Nephron progenitor cell (in vitro differentiated cells): Measurements from ENCODE around the gene ARHGAP23.

Experiments
- DNase-seq: peaks from one replicate; pipeline ENCODE4 v3.0.0; 2021
- H3K27ac Mint-ChIP-seq: 2 replicates; pipeline ENCODE4 v1.8.0; 2021; ENCODE audit warnings: mild to moderate bottlenecking, moderate library complexity, mixed read lengths
- H3K27me3 Mint-ChIP-seq: 2 replicates; pipeline ENCODE4 v1.8.0; 2021; ENCODE audit warnings: mild to moderate bottlenecking, low read depth, mixed read lengths; ENCODE audit not compliant: poor library complexity
- H3K36me3 Mint-ChIP-seq: 2 replicates; pipeline ENCODE4 v1.8.0; 2021; ENCODE audit warnings: low read depth, mixed read lengths
- H3K4me1 Mint-ChIP-seq: 2 replicates; pipeline ENCODE4 v1.8.0; 2021; ENCODE audit warnings: mixed read lengths
- H3K4me3 Mint-ChIP-seq: 2 replicates; pipeline ENCODE4 v1.8.0; 2021; ENCODE audit warnings: mild to moderate bottlenecking, moderate library complexity, mixed read lengths
- H3K9me3 Mint-ChIP-seq: 2 replicates; pipeline ENCODE4 v1.8.0; 2021; ENCODE audit warnings: mild to moderate bottlenecking, moderate library complexity, mixed read lengths
- CTCF ChIP-seq: fragments of 200-600 bp; sonication (generic); IDR thresholded peaks from 2 replicates; pipeline ENCODE4 v1.5.0; 2021; ENCODE audit warnings: antibody characterized with exemption

The ARHGAP23 gene

DNA sequence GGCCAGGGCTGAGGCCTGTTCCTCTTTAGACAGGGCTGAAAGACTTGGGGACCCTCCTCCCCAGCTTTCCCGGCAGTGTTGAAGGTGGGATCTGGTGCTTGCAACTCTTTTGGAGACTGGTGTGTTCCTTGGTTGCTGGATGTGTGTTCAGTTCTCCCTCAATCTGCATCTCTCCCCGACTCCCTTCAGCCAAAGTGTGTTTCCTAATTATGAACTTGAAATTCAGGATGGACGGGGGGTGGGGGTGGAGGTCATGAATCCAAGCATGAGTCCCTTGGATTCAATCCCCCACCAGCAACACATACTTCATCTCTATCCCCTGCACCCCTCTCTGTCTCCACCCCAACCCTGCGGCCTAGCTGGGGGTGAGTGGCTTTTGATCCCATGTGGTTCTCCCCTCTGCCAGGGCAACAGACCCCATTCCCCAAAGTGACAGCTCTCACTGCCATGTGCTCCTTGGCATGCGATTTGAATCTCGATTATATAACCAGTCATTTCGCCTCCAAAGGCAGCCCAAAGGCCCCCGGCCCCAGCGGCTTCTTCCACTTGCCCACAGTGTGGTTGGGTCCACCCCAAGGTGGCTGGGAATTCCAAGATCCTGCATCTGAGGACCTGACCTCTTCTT lies 1.3 kb downstream of the ARHGAP23 start:
- Mint-ChIP-seq H3K36me3 (no peaks in the 10 kb centered on the region), H3K27ac (peak overlapping the region; percentile 43), H3K27me3 (peaks cover 24% of the 10 kb centered on the region), H3K9me3 (no peaks in the 10 kb centered on the region), H3K4me3 (peak overlapping the region; percentile 72), H3K4me1 (peaks cover 59% of the 10 kb centered on the region)
- no peak for TF ChIP-seq CTCF
- no peak for DNase-seq

DNA sequence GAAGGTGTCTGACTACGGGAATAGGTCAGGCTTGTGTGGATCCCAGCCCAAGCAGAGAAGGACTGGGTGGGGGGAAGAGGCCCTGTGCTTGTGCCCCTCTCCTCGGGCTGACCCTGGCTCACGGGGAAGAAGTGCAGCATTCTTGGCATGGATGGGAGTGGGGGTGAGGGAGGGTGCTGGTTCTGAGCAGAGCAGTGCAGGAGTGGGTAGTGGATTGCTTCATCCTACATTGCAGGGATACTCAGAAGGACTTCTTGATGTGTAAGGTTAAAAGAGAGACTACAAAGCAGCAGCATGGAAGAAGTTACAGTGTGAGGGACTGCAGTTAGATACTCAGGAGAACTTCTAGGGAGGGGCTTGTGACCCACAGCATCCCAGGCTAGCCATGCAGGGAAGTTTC lies 2.1 kb downstream of the ARHGAP23 start:
- no peak for DNase-seq
- H3K4me3 Mint-ChIP-seq: no peak overlapping the region
- peaks cover 18% of the 10 kb centered on the region for H3K27me3 Mint-ChIP-seq
- no peaks in the 10 kb centered on the region for H3K36me3 Mint-ChIP-seq
- H3K4me1 Mint-ChIP-seq: peaks cover 59% of the 10 kb centered on the region
- H3K9me3 Mint-ChIP-seq: no peaks in the 10 kb centered on the region
- no peak overlapping the region for H3K27ac Mint-ChIP-seq
- TF ChIP-seq CTCF: no peak

- Mint-ChIP-seq H3K36me3 (no peaks in the 10 kb centered on the region), H3K4me3 (no peak overlapping the region), H3K4me1 (peaks cover 59% of the 10 kb centered on the region), H3K27me3 (peaks cover 16% of the 10 kb centered on the region), H3K9me3 (no peaks in the 10 kb centered on the region), H3K27ac (no peak overlapping the region)
- no peak for TF ChIP-seq CTCF
- no peak for DNase-seq
Observed at GRCh38 chr17:38430822-38431221, 2.6 kb downstream of the ARHGAP23 start.

DNA sequence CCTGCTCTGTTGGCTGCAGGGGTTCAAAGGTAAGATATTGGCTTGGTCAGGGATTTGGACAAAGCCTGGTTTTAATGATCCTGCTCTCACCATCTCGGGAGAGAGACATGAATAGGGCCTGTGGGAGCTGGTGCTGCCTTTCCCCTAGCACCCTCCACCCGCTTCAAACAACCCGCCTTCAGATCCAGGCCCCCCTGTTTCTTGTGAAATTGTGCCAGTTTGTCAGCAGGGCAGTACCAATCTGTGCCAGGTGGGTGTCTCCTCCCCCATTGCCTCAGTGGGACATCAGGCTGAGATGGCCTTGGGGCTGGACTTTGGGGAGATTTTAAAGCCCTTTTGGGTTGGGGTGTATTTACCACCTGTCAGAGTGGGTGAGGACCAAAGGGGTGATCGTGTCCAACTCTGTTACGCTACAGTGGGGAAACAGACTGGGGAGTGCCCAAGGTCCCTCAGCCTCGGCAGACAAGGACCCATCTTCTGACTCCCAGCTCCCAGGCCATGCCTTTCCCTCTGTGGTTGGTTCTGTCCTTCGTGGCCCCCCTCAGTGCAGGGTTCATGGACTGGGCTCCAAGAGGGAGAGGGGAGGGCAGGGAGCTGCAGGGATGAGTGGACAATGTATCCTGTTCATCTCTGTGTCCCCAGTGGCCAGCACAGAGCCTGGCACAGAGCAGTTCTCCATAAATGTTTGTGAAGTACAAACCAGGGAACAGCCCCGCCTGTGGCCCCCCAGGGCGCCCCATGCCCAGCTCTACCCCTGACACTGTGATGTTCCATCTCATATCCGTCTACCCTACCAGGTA lies 3.3 kb downstream of the ARHGAP23 start:
- Mint-ChIP-seq H3K27me3 (peaks cover 16% of the 10 kb centered on the region), H3K27ac (no peak overlapping the region), H3K9me3 (no peaks in the 10 kb centered on the region), H3K36me3 (no peaks in the 10 kb centered on the region), H3K4me3 (no peak overlapping the region), H3K4me1 (peaks cover 59% of the 10 kb centered on the region)
- TF ChIP-seq CTCF: no peak
- no peak for DNase-seq

DNA sequence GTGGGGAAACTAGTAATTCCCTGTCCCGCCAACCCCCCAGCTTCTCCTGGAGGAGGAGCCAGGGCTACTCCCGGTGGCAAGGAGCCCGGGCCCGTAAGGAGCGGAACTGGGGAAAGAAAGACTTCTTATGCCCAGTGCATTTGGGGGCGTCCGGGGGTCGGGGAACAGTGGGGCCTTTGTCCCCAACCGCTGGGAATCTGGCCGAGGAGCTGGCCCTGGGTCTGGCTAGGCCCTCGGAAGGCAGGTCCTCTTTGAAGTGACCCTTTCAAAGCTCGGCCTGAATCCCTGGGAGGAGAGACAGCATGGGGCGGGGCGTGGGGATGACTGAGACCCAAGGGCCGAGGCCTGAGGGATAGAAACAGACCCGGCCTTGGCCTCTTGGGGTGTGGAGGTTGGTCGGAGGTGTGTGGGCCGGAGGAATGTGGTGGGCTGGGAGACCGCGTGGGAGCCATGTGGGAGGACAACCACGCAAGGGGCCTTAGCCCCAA lies 6.0 kb downstream of the ARHGAP23 start:
- no peak for TF ChIP-seq CTCF
- Mint-ChIP-seq H3K36me3 (no peaks in the 10 kb centered on the region), H3K4me3 (no peak overlapping the region), H3K27ac (no peak overlapping the region), H3K27me3 (peaks cover 11% of the 10 kb centered on the region), H3K4me1 (peaks cover 49% of the 10 kb centered on the region), H3K9me3 (no peaks in the 10 kb centered on the region)
- DNase-seq: no peak

GRCh38 chr17:38435795-38436194 lies 7.5 kb downstream of the ARHGAP23 start:
- no peak overlapping the region for H3K4me3 Mint-ChIP-seq
- H3K27ac Mint-ChIP-seq: no peak overlapping the region
- no peak for TF ChIP-seq CTCF
- H3K9me3 Mint-ChIP-seq: no peaks in the 10 kb centered on the region
- DNase-seq: no peak
- H3K36me3 Mint-ChIP-seq: no peaks in the 10 kb centered on the region
- peaks cover 4% of the 10 kb centered on the region for H3K27me3 Mint-ChIP-seq
- H3K4me1 Mint-ChIP-seq: peaks cover 40% of the 10 kb centered on the region
